Measurements from ENCODE around the gene PKDCC. TPM values are rescaled to one million over a fixed set of nuclear protein-coding genes. Genes with fewer than 3 reads are reported as not detected.

PKDCC gene
- total and polyA plus RNA-seq, 2 donors (not counting 1 experiment from before 2014, with no cell fraction given), result 0.20 to 0.82 TPM

DNA sequence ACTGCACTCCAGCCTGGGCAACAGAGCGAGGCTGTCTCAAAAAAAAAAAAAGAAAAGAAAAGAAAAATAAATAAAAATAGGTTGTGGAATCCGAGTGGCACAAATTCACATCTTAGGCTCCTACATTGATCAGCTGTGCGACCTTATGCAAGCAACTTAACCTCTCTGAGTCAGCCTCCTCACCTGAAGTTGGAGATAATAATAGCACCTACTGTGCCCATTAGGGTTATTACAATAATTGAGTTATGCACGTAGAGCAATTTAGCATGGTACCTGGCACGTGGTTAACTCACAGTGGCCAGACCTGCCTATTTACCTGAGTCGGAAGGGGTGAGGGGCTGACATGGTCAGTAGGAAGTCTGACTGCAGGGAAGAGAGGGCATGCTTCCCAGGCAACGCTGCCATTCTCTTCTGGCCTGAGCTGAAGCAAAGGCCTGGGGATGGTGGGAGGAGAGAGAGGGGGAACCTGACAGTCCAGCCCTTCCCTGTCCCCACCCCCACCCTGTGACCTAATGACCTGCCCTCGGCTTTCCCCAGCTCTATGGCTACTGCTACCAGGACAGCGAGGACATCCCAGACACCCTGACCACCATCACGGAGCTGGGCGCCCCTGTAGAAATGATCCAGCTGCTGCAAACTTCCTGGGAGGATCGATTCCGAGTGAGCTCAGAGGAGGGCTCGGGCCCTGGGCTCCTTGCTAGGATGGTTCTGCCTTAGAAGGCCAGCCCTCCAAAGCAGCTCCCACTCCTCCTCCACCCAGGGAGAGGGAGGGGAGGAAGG lies 5.1 kb downstream of the PKDCC start:
- peaks cover 38% of the 10 kb centered on the region for H3K27me3 Mint-ChIP-seq
- Histone ChIP-seq H3K4me2 (replicated peaks; ENCODE audit: low read depth, low read length, poor library complexity, severe bottlenecking) (no peak overlapping the region), H2AFZ (ENCODE audit: insufficient read depth, low read depth, low read length, poor library complexity, severe bottlenecking) (no peak overlapping the region), H3K79me2 (ENCODE audit: control insufficient read depth, insufficient read depth, low read length) (no peaks in the 10 kb centered on the region), H3K4me1 (ENCODE audit: control insufficient read depth in 2 of 2, insufficient read depth in 2 of 2, low read length in 2 of 2) (peaks cover 4 to 5% of the 10 kb centered on the region in 2 donors), H3K27me3 (replicated peaks in 1 of 4; ENCODE audit: control extremely low read depth in 1 of 4, control insufficient read depth in 3 of 4, insufficient read depth in 4 of 4, low read length in 3 of 4) (peaks cover 0 to 21% (median 7%) of the 10 kb centered on the region in 4 experiments), H3K36me3 (replicated peaks in 1 of 2; ENCODE audit: control extremely low read depth in 1 of 2, control insufficient read depth in 1 of 2, extremely low read depth in 1 of 2, insufficient read depth in 2 of 2, low read length in 1 of 2) (no peaks in the 10 kb centered on the region), H4K20me1 (ENCODE audit: control insufficient read depth, insufficient read depth, low read length, poor library complexity, severe bottlenecking) (no peaks in the 10 kb centered on the region), H3K4me3 (ENCODE audit: control extremely low read depth in 1 of 5, extremely low read depth in 1 of 5, insufficient read depth in 1 of 5, low read depth in 2 of 5, low read length in 4 of 5) (no peak overlapping the region), H3K9me3 (ENCODE audit: control extremely low read depth in 1 of 3, control insufficient read depth in 2 of 3, insufficient read depth in 1 of 3, low read length in 2 of 3) (no peaks in the 10 kb centered on the region), H3K27ac (ENCODE audit: low read length in 2 of 2) (no peak overlapping the region), H3K9ac (ENCODE audit: low read length) (no peak overlapping the region)
- ChIA-PET POLR2A (no interaction called here), CTCF (no interaction called here)
- intact Hi-C loops (cut with micrococcal nuclease), result no loop called here
- no peak for TF ChIP-seq EZH2 (IDR thresholded peaks at IDR 0.05; ENCODE audit: borderline replicate concordance, insufficient read depth, low read depth, low read length, poor library complexity, severe bottlenecking)
- TF ChIP-seq, protein P1, sequence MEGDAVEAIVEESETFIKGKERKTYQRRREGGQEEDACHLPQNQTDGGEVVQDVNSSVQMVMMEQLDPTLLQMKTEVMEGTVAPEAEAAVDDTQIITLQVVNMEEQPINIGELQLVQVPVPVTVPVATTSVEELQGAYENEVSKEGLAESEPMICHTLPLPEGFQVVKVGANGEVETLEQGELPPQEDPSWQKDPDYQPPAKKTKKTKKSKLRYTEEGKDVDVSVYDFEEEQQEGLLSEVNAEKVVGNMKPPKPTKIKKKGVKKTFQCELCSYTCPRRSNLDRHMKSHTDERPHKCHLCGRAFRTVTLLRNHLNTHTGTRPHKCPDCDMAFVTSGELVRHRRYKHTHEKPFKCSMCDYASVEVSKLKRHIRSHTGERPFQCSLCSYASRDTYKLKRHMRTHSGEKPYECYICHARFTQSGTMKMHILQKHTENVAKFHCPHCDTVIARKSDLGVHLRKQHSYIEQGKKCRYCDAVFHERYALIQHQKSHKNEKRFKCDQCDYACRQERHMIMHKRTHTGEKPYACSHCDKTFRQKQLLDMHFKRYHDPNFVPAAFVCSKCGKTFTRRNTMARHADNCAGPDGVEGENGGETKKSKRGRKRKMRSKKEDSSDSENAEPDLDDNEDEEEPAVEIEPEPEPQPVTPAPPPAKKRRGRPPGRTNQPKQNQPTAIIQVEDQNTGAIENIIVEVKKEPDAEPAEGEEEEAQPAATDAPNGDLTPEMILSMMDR (IDR thresholded peaks at IDR 0.05), result no peak
- H3K4me1 Mint-ChIP-seq, result peaks cover 3% of the 10 kb centered on the region
- no peak for DNase-seq
- ATAC-seq (ENCODE audit: low read depth), result no peak
- 95% methylated on average over 5 of the region's 14 CpGs for WGBS (ENCODE audit: insufficient coverage)
- H3K4me3 Mint-ChIP-seq, result no peak overlapping the region
- H3K9me3 Mint-ChIP-seq (ENCODE audit: insufficient read depth), result no peaks in the 10 kb centered on the region
- no peak overlapping the region for H3K27ac Mint-ChIP-seq

DNA sequence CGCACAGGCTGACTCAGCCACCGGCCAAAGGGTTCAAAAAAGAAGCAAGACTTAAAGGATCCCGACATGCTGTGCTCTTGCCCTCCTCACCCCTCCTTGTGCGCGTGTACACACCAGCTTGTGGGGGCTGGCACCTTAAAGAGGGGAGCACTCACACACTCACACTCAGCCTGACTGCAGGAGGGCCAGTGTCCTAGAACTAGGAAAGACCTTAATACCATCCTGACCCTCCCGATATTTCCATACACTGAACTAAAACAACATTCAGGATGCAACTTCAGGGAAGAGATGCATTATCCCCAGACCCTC lies 5.6 kb downstream of the PKDCC start:
- TF ChIP-seq, protein P1 (IDR thresholded peaks at IDR 0.05), result no peak
- TF ChIP-seq EZH2 (IDR thresholded peaks at IDR 0.05; ENCODE audit: borderline replicate concordance, insufficient read depth, low read depth, low read length, poor library complexity, severe bottlenecking), result no peak
- Histone ChIP-seq H3K4me3 (ENCODE audit: control extremely low read depth in 1 of 5, extremely low read depth in 1 of 5, insufficient read depth in 1 of 5, low read depth in 2 of 5, low read length in 4 of 5) (no peak overlapping the region), H4K20me1 (ENCODE audit: control insufficient read depth, insufficient read depth, low read length, poor library complexity, severe bottlenecking) (no peaks in the 10 kb centered on the region), H3K27ac (ENCODE audit: low read length in 2 of 2) (no peak overlapping the region), H3K9me3 (ENCODE audit: control extremely low read depth in 1 of 3, control insufficient read depth in 2 of 3, insufficient read depth in 1 of 3, low read length in 2 of 3) (no peaks in the 10 kb centered on the region), H3K4me1 (ENCODE audit: control insufficient read depth in 2 of 2, insufficient read depth in 2 of 2, low read length in 2 of 2) (peaks cover 4 to 5% of the 10 kb centered on the region in 2 donors), H3K4me2 (replicated peaks; ENCODE audit: low read depth, low read length, poor library complexity, severe bottlenecking) (no peak overlapping the region), H3K9ac (ENCODE audit: low read length) (no peak overlapping the region), H3K36me3 (replicated peaks in 1 of 2; ENCODE audit: control extremely low read depth in 1 of 2, control insufficient read depth in 1 of 2, extremely low read depth in 1 of 2, insufficient read depth in 2 of 2, low read length in 1 of 2) (no peaks in the 10 kb centered on the region), H2AFZ (ENCODE audit: insufficient read depth, low read depth, low read length, poor library complexity, severe bottlenecking) (no peak overlapping the region), H3K79me2 (ENCODE audit: control insufficient read depth, insufficient read depth, low read length) (no peaks in the 10 kb centered on the region), H3K27me3 (replicated peaks in 1 of 4; ENCODE audit: control extremely low read depth in 1 of 4, control insufficient read depth in 3 of 4, insufficient read depth in 4 of 4, low read length in 3 of 4) (peaks cover 0 to 21% (median 7%) of the 10 kb centered on the region in 4 experiments)
- POLR2A ChIA-PET, result no interaction called here
- Mint-ChIP-seq H3K9me3 (ENCODE audit: insufficient read depth) (no peaks in the 10 kb centered on the region), H3K27ac (no peak overlapping the region), H3K4me1 (peaks cover 3% of the 10 kb centered on the region), H3K4me3 (no peak overlapping the region), H3K27me3 (peaks cover 38% of the 10 kb centered on the region)
- WGBS (ENCODE audit: insufficient coverage), result 97% methylated on average over 4 of the region's 6 CpGs
- DNase-seq (no peak), ATAC-seq (ENCODE audit: low read depth) (no peak)
- intact Hi-C loops (cut with micrococcal nuclease), result no loop called here
- CTCF ChIA-PET, result no interaction called here
